ENCODE results near the gene DACH1.

- TF ChIP-seq POLR2A (IDR thresholded peaks at IDR 0.05): no peak
- TF ChIP-seq CTCF (IDR thresholded peaks at IDR 0.05): no peak
Observed at GRCh38 chr13:71860547-71861138, 6.4 kb downstream of the DACH1 start.
